Hepatocyte (in vitro differentiated cells): ENCODE measurements around the gene MT1F. TPM values are rescaled to one million over a fixed set of nuclear protein-coding genes. Genes with fewer than 3 reads are reported as not detected.
A peak's percentile ranks its signal among the peaks of the same experiment; 100 is the strongest.

Experiments used
- DNase-seq: peaks from one replicate; pipeline ENCODE4 v3.0.0-alpha.2; 2016; ENCODE audit warnings: low spot score
- H2AFZ ChIP-seq: fragments of 200-600 bp; sonication (generic); 2 replicates; pipeline ENCODE4 v1.6.0; 2016; ENCODE audit warnings: antibody characterized with exemption, mild to moderate bottlenecking
- H3K27ac ChIP-seq: fragments of 200-600 bp; sonication (generic); 2 replicates; pipeline ENCODE4 v1.5.1; 2016; ENCODE audit warnings: mild to moderate bottlenecking
- H3K27me3 ChIP-seq: fragments of 200-600 bp; sonication (generic); 2 replicates; pipeline ENCODE4 v1.6.1; 2016
- H3K36me3 ChIP-seq: fragments of 200-600 bp; sonication (generic); replicated peaks from 2 replicates; pipeline ENCODE4 v1.5.1; 2016; ENCODE audit warnings: low read depth; ENCODE audit not compliant: insufficient read depth
- H3K4me1 ChIP-seq: fragments of 200-600 bp; sonication (generic); 2 replicates; pipeline ENCODE4 v1.5.1; 2016; ENCODE audit warnings: mild to moderate bottlenecking, moderate library complexity; ENCODE audit not compliant: insufficient read depth
- H3K4me2 ChIP-seq: fragments of 200-600 bp; sonication (generic); 2 replicates; pipeline ENCODE4 v1.6.0; 2016
- H3K4me3 ChIP-seq: fragments of 200-600 bp; sonication (generic); 2 replicates; pipeline ENCODE4 v1.5.1; 2016; ENCODE audit warnings: mild to moderate bottlenecking
- H3K79me2 ChIP-seq: fragments of 200-600 bp; sonication (generic); 2 replicates; pipeline ENCODE4 v1.6.0; 2017; ENCODE audit warnings: mild to moderate bottlenecking
- H3K9me2 ChIP-seq: fragments of 200-600 bp; sonication (generic); replicated peaks from 2 replicates; pipeline ENCODE4 v1.6.0; 2017; ENCODE audit warnings: mild to moderate bottlenecking; ENCODE audit not compliant: insufficient read depth
- H3K9me3 ChIP-seq: fragments of 200-600 bp; sonication (generic); 2 replicates; pipeline ENCODE4 v1.5.1; 2016; ENCODE audit warnings: low read depth, mild to moderate bottlenecking
- H4K20me1 ChIP-seq: fragments of 200-600 bp; sonication (generic); 2 replicates; pipeline ENCODE4 v1.6.0; 2016; ENCODE audit warnings: mild to moderate bottlenecking; ENCODE audit not compliant: insufficient read depth, poor library complexity, severe bottlenecking
- EZH2 ChIP-seq: fragments of 200-600 bp; sonication (generic); IDR thresholded peaks from 2 replicates; pipeline ENCODE4 v1.6.1; 2016; ENCODE audit warnings: antibody characterized with exemption, mild to moderate bottlenecking, borderline replicate concordance
- EZH2phosphoT487 ChIP-seq: fragments of 200-600 bp; sonication (generic); IDR thresholded peaks from one replicate; pipeline ENCODE4 v1.6.1; 2018; ENCODE audit warnings: antibody characterized with exemption, mild to moderate bottlenecking, low read depth, moderate library complexity; ENCODE audit not compliant: unreplicated experiment, severe bottlenecking
- WGBS: methylation state at CpG from one replicate; pipeline ENCODE4 v1.1.6; 2016; ENCODE audit warnings: low lambda C conversion rate; ENCODE audit errors: missing lambda C conversion rate; 5-methylcytosine and 5-hydroxymethylcytosine counted together
- polyA plus RNA-seq: library from polyadenylated mRNA; unstranded; fragments of >200 nt; fragmentation: Nextera tagmentation; extraction: Ambion mirVana; gene quantifications from 2 replicates; pipeline ENCODE4 v1.2.1, GENCODE V29; 2016
- total RNA-seq: library from RNA; depleted of rRNA; stranded (reverse); fragments of >200 nt; gene quantifications from 2 replicates; pipeline ENCODE4 v1.2.3, GENCODE V29; 2014
- TF ChIP-seq, protein P1 (sequence below): fragments of 200-600 bp; sonication (generic); IDR thresholded peaks from 2 replicates; pipeline ENCODE4 v1.5.1; 2016; ENCODE audit warnings: antibody characterized with exemption, mild to moderate bottlenecking; ENCODE audit not compliant: poor library complexity

MT1F gene
- total and polyA plus RNA-seq, 2 experiments from 2014 or later, result 7.1 to 11.8 TPM

DNA sequence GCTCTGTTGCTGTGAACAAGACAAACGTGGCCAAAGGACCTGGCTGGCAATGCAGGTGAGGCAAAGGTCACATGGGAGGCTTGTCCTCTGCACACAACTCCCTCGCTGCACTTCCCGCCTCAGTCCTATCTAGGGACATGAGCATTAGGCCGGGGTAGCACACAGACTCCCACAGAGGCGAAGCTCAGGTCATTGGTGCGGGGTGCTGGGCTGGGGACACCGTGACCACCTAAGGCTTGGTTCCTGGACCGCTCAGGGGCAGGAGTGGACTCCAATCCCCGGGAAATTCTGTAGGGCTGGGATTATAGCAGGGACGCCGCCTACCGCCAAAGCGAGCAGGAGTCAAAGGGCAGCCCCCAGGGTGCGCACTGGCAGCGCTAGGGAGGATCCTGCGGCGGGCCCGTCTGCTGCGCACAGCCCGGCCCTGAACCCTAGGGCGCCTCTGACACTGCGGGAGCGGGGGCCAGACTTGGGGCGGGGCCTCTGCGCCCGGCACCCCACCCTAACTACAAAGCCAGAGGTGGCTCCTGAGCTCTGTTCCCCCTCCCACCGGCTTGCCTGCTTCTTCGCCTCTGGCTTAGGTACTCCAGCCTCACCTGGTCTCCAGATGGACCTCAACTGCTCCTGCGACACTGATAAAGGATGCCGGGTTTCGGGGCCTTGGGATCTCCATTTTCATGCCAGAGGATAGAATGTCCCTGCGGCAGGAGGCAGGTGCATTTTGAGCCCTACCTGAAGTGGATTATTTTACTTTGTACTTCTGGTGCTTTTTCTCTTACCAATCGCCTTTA lies 9.9 kb upstream of the MT1F start:
- Histone ChIP-seq H3K4me2 (no peak overlapping the region), H4K20me1 (no peaks in the 10 kb centered on the region), H3K9me3 (no peaks in the 10 kb centered on the region), H3K27me3 (peaks cover 78% of the 10 kb centered on the region), H3K9me2 (no peaks in the 10 kb centered on the region), H3K79me2 (no peaks in the 10 kb centered on the region), H3K4me1 (peaks cover 10% of the 10 kb centered on the region), H3K36me3 (no peaks in the 10 kb centered on the region), H2AFZ (no peak overlapping the region), H3K4me3 (no peak overlapping the region), H3K27ac (no peak overlapping the region)
- peak; percentile 53 for TF ChIP-seq EZH2
- TF ChIP-seq EZH2phosphoT487, result no peak
- whole genome bisulfite sequencing, result 23% methylated on average over 29 of the region's 33 CpGs
- peak; percentile 28 for DNase-seq

DNA sequence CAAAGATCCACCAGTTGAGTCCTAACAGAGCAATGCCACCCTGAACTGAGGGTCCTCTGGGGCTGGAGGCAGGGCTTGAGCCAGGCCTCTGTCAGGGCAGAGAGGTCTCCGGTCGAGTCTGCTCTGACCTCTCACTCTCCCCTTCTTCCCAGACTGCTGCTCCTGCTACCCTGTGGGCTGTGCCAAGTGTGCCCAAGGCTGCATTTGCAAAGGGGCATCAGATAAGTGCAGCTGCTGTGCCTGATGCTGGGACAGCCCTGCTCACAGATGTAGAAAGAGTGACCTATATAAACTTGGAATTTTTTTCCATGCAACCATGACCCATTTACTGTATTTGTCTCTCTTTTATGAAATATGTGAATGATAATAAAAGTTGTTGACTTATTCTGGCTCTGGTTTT lies 8.5 kb upstream of the MT1F start:
- H3K27me3 ChIP-seq, result peaks cover 71% of the 10 kb centered on the region

DNA sequence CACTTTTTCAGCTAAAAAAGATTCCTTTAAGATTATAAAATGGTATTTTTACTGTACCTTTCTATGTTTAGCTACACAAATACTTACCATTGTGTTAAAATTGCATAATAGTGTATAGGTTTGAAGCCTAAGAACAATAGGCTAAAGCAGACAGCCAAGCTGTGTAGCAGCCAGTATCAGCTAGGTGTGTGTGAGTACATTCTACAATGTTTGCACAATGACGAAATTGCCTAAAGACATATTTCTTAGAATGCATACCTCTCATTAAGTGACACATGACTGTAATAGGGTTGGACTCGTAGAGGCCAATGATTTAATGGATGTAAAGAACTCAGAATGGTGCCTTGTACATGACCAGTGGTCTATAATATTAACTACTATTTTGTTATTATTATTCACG lies 7.9 kb upstream of the MT1F start:
- no peak overlapping the region for H2AFZ ChIP-seq
- DNase-seq, result no peak
- no peak for TF ChIP-seq EZH2phosphoT487
- TF ChIP-seq EZH2, result no peak
- TF ChIP-seq, protein P1, sequence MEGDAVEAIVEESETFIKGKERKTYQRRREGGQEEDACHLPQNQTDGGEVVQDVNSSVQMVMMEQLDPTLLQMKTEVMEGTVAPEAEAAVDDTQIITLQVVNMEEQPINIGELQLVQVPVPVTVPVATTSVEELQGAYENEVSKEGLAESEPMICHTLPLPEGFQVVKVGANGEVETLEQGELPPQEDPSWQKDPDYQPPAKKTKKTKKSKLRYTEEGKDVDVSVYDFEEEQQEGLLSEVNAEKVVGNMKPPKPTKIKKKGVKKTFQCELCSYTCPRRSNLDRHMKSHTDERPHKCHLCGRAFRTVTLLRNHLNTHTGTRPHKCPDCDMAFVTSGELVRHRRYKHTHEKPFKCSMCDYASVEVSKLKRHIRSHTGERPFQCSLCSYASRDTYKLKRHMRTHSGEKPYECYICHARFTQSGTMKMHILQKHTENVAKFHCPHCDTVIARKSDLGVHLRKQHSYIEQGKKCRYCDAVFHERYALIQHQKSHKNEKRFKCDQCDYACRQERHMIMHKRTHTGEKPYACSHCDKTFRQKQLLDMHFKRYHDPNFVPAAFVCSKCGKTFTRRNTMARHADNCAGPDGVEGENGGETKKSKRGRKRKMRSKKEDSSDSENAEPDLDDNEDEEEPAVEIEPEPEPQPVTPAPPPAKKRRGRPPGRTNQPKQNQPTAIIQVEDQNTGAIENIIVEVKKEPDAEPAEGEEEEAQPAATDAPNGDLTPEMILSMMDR, result no peak
- no peak overlapping the region for H3K4me3 ChIP-seq
- H3K9me2 ChIP-seq, result no peaks in the 10 kb centered on the region
- no peak overlapping the region for H3K27ac ChIP-seq
- H3K27me3 ChIP-seq, result peaks cover 67% of the 10 kb centered on the region
- 63% methylated on average over 3 of the region's 3 CpGs for WGBS
- no peak overlapping the region for H3K4me2 ChIP-seq
- no peaks in the 10 kb centered on the region for H4K20me1 ChIP-seq
- H3K9me3 ChIP-seq, result no peaks in the 10 kb centered on the region
- H3K36me3 ChIP-seq, result no peaks in the 10 kb centered on the region
- no peaks in the 10 kb centered on the region for H3K4me1 ChIP-seq
- H3K79me2 ChIP-seq, result no peaks in the 10 kb centered on the region

More for the DNA sequence above, 8.5 kb upstream of the MT1F start:
- Histone ChIP-seq H3K9me2 (no peaks in the 10 kb centered on the region), H3K4me2 (no peak overlapping the region), H3K79me2 (no peaks in the 10 kb centered on the region), H3K27ac (no peak overlapping the region), H4K20me1 (no peaks in the 10 kb centered on the region), H3K4me1 (no peaks in the 10 kb centered on the region), H3K9me3 (no peaks in the 10 kb centered on the region), H3K4me3 (no peak overlapping the region), H2AFZ (no peak overlapping the region), H3K36me3 (no peaks in the 10 kb centered on the region)
- 79% methylated on average over 2 of the region's 2 CpGs for WGBS
- TF ChIP-seq EZH2phosphoT487, result no peak
- TF ChIP-seq, protein P1, result no peak
- no peak for TF ChIP-seq EZH2
- DNase-seq, result no peak

DNA sequence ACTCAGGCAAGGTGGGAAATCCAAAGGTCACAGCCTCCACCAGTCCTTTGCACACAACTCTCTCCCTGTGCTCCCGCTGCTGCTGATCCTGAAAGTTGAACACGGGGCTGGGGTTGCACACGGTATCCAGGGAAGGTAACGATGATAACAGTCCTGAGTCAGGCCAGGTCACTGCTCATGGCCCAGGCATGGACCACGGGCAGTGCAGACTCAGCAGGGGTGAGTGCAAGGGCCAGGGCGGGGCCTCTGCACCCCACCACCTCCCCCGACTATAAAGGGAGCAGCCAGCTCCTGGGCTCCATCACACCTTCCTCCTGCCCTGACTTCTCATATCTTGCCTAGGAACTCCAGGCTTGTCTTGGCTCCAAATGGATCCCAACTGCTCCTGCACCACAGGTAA lies 6.2 kb upstream of the MT1F start, which contains the start of gene MT1B:
Gene MT1B, plus strand, starts transcription at position 301 of the 400 bp plus-strand sequence. Its CDS starts 68 bp downstream, at position 369.
- no peaks in the 10 kb centered on the region for H3K79me2 ChIP-seq
- H3K4me1 ChIP-seq, result no peaks in the 10 kb centered on the region
- TF ChIP-seq EZH2phosphoT487, result no peak
- TF ChIP-seq EZH2, result no peak
- TF ChIP-seq, protein P1, result no peak
- H3K9me2 ChIP-seq, result no peaks in the 10 kb centered on the region
- no peaks in the 10 kb centered on the region for H4K20me1 ChIP-seq
- no peak within 1 kb of the TSS for H3K4me3 ChIP-seq
- H2AFZ ChIP-seq, result no peak within 1 kb of the TSS
- H3K4me2 ChIP-seq, result no peak within 1 kb of the TSS
- no peaks in the 10 kb centered on the region for H3K9me3 ChIP-seq
- no peak within 1 kb of the TSS for H3K27ac ChIP-seq
- WGBS, result 75% methylated on average over 7 of the region's 7 CpGs
- no peaks in the 10 kb centered on the region for H3K36me3 ChIP-seq
- peaks cover 50% of the 10 kb centered on the region for H3K27me3 ChIP-seq
- DNase-seq, result no peak
